Mesothelial cell of epicardium (in vitro differentiated cells): ENCODE data around the gene KCNK4. TPM values are rescaled to one million over a fixed set of nuclear protein-coding genes. Genes with fewer than 3 reads are reported as not detected.

ENCODE experiments used
- DNase-seq, 2 experiments: peaks; one replicate each; pipeline ENCODE4 v3.0.0; 2021; ENCODE audit warnings: low spot score in 2 of 2; ENCODE audit not compliant: unreplicated experiment in 2 of 2
- H3K27ac Mint-ChIP-seq: 2 replicates; pipeline ENCODE4 v1.8.0; 2021; ENCODE audit warnings: mixed read lengths
- H3K27me3 Mint-ChIP-seq: 2 replicates; pipeline ENCODE4 v1.8.0; 2021; ENCODE audit warnings: low read depth, mixed read lengths
- H3K36me3 Mint-ChIP-seq: 2 replicates; pipeline ENCODE4 v1.8.0; 2021; ENCODE audit warnings: mixed read lengths
- H3K4me1 Mint-ChIP-seq: 2 replicates; pipeline ENCODE4 v1.8.0; 2021; ENCODE audit warnings: mixed read lengths
- H3K4me3 Mint-ChIP-seq: 2 replicates; pipeline ENCODE4 v1.8.0; 2021; ENCODE audit warnings: mild to moderate bottlenecking, moderate library complexity, mixed read lengths
- H3K9me3 Mint-ChIP-seq: 2 replicates; pipeline ENCODE4 v1.8.0; 2021; ENCODE audit warnings: mixed read lengths
- CTCF ChIP-seq: fragments of 200-600 bp; sonication (generic); IDR thresholded peaks from one replicate; pipeline ENCODE4 v1.5.0; 2021; ENCODE audit warnings: antibody characterized with exemption; ENCODE audit not compliant: unreplicated experiment
- total RNA-seq: library from RNA; stranded (reverse); gene quantifications from 3 replicates; pipeline ENCODE4 v1.2.1, GENCODE V29; 2021

KCNK4 gene
- total RNA-seq, 1 donor from 2014 or later: 0.58 TPM

DNA sequence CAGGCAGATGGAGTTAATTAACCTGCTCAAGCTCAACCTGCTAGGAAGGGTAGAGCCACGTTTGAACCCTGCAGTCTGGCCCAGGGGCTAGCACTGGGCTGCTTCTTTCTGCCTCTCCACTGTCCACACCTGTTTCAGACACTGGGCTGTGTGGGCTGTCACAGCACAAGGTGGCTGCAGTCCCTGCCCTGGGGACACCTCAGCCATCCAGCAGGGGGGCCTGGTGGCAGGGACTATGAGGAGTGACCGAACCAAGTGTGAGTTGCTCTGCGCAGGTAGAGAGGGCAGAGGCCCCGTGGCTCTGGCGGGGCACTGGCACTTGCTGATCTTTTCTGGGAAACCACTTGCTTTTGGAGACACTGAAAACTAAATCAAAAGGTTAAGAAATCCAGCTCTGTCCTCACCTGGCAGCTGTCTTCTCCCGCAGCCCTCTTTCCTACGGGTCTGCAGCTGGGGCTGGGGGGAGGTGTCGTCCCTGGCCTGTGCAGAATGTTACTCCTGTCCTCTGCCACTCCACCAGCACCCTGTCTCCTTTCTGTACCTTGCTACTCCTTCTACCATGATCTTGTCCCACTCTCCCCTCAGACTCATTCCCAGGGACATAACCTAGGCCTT, 12.4 kb upstream of the KCNK4 start:
- no peaks in the 10 kb centered on the region for H3K9me3 Mint-ChIP-seq

DNA sequence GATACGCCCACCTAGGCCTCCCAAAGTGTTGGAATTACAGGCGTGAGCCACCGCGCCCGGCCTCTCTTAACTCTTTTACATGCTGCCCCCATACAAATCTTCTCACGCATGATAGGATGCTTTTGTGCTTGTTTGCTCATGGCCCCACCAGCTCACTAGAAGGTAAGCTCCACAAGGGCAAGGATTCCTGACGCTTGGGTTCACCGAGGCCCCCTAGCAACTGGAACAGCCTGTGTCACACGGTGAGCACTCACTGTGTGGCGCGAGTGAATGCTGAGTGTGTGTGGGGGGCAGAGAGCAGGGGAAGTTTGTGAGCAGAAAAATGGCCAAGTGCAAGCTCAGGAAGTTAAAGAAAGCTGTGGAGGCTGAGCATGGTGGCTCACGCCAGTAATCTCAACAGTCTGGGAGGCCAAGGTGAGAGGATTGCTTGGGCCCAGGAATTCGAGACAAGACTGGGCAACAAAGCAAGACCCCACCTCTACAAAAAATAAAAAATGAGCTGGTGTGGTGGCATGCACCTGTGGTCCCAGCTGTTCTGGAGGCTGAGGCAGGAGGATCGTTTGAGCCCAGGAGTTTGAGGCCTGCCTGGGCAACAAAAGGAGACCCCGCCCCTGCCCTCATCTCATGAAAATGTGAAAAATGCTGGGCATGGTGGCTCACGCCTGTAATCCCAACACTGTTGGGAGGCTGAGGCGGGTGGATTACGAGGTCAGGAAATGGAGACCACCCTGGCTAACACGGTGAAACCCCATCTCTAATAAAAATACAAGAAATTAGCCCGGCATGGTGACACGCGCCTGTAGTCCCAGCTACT, 8.9 kb upstream of the KCNK4 start:
- Mint-ChIP-seq H3K36me3 (peaks cover 8% of the 10 kb centered on the region), H3K27me3 (no peaks in the 10 kb centered on the region), H3K27ac (no peak overlapping the region), H3K4me1 (peaks cover 12% of the 10 kb centered on the region), H3K9me3 (no peaks in the 10 kb centered on the region), H3K4me3 (no peak overlapping the region)
- no peak for DNase-seq
- no peak for TF ChIP-seq CTCF

More for the DNA sequence above, 12.4 kb upstream of the KCNK4 start:
- H3K27me3 Mint-ChIP-seq: no peaks in the 10 kb centered on the region
- DNase-seq: no peak
- H3K36me3 Mint-ChIP-seq: peaks cover 11% of the 10 kb centered on the region
- no peak for TF ChIP-seq CTCF
- no peak overlapping the region for H3K27ac Mint-ChIP-seq
- H3K4me1 Mint-ChIP-seq: peaks cover 2% of the 10 kb centered on the region
- H3K4me3 Mint-ChIP-seq: no peak overlapping the region

GRCh38 chr11:64283092-64283491, 8.0 kb upstream of the KCNK4 start:
- TF ChIP-seq CTCF: no peak
- H3K9me3 Mint-ChIP-seq: no peaks in the 10 kb centered on the region
- no peaks in the 10 kb centered on the region for H3K27me3 Mint-ChIP-seq
- H3K4me3 Mint-ChIP-seq: peak overlapping the region; percentile 82
- DNase-seq: no peak
- H3K36me3 Mint-ChIP-seq: peaks cover 8% of the 10 kb centered on the region
- peak overlapping the region; percentile 59 for H3K27ac Mint-ChIP-seq
- peaks cover 13% of the 10 kb centered on the region for H3K4me1 Mint-ChIP-seq

DNA sequence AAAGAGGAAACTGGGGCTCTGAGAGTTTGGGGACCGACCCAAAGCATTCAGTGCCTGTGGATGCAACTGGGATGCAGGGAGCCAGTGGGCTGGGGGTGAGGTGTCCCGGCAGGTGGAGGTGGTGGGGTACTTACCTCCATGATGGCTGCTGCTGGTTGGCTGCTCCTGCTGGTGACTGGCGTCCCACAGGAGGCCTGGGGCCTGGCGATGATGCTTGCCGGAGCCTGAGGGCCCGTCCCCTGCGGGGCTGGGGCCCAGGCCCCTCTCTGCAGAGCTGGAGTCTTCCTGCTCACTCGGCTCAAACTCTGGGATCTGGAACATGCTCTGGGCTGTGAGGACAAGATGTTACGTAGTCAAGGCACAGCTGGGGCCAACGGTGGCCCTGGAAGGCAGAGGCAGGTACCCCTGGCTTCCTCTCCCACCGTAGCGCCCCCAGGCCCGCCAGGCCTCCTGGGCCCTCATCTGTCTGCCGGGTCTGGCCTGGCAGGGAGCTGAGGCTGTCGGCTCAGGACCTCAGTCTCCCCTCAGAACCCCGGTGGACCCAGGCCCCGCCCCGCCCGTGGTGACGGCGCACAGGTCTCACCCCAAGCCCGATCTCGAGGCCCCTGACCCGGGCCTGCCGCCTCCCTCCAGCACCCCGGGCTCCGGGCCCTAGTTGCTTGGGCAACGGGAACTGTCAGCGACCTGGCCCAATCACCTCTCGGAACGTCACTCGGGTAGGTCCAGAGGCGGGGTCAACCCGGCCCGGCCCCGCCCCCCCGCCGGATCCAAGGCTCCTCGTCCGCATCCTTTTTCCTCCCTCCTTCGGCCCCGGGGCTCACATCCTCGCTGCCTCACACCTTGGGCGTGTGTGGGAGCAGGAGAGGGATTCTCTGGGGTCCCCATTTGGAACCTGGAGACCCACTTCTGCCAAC, 6.8 kb upstream of the KCNK4 start, which contains the start of gene BAD:
TSS of gene BAD (minus strand) at position 618 of the 914 bp plus-strand sequence. CDS start at position 321, 297 bp downstream.
- H3K36me3 Mint-ChIP-seq: peaks cover 13% of the 10 kb centered on the region
- peaks cover 4% of the 10 kb centered on the region for H3K27me3 Mint-ChIP-seq
- H3K27ac Mint-ChIP-seq: peak within 1 kb of the TSS; percentile 94
- DNase-seq: peak; percentile 88
- TF ChIP-seq CTCF: no peak
- no peaks in the 10 kb centered on the region for H3K9me3 Mint-ChIP-seq
- H3K4me3 Mint-ChIP-seq: peak within 1 kb of the TSS; percentile 82
- peaks cover 13% of the 10 kb centered on the region for H3K4me1 Mint-ChIP-seq
